DND-41 (cell line): ENCODE results near the gene MSRB3.

Experiments
- ATAC-seq: fragments of 200-7000 bp; cut with Tn5 transposase; 3 replicates; pipeline ENCODE4 v1.9.1; 2021; ENCODE audit warnings: low read depth; ENCODE audit not compliant: insufficient read depth
- DNase-seq: peaks from one replicate; pipeline ENCODE4 v3.0.0-alpha.2; 2020
- H2AFZ ChIP-seq: 2 replicates; pipeline ENCODE4 v1.6.0; 2012; ENCODE audit warnings: low read depth, low read length
- H3K27ac ChIP-seq: 2 replicates; pipeline ENCODE4 v1.5.1; 2012; ENCODE audit warnings: low read length, inconsistent platforms
- H3K27me3 ChIP-seq: fragments of 200-600 bp; sonication (generic); 2 replicates; pipeline ENCODE4 v1.6.0; 2012; ENCODE audit warnings: low read length, mild to moderate bottlenecking, inconsistent platforms; ENCODE audit not compliant: insufficient read depth, poor library complexity
- H3K36me3 ChIP-seq: 2 replicates; pipeline ENCODE4 v1.5.1; 2012; ENCODE audit warnings: low read length, inconsistent platforms; ENCODE audit not compliant: insufficient read depth
- H3K4me1 ChIP-seq: 2 replicates; pipeline ENCODE4 v1.5.1; 2012; ENCODE audit warnings: mild to moderate bottlenecking, low read length; ENCODE audit not compliant: insufficient read depth
- H3K4me2 ChIP-seq: 2 replicates; pipeline ENCODE4 v1.6.0; 2012; ENCODE audit warnings: mild to moderate bottlenecking, moderate library complexity, low read length, inconsistent platforms; ENCODE audit not compliant: insufficient read depth
- H3K4me3 ChIP-seq, 2 experiments: fragments of 200-600 bp in 1 of 2; shearing (Covaris generic) in 1 of 2; 2 replicates each; pipeline ENCODE4 v1.5.1; 2012 to 2016; ENCODE audit warnings: inconsistent platforms in 2 of 2, low read length in 2 of 2, mild to moderate bottlenecking in 2 of 2, low read depth in 1 of 2, moderate library complexity in 1 of 2
- H3K79me2 ChIP-seq: 2 replicates; pipeline ENCODE4 v1.6.0; 2012; ENCODE audit warnings: low read length, inconsistent platforms; ENCODE audit not compliant: insufficient read depth
- H3K9ac ChIP-seq: 2 replicates; pipeline ENCODE4 v1.6.0; 2012; ENCODE audit warnings: low read depth, mild to moderate bottlenecking, inconsistent platforms, low read length, moderate library complexity
- H3K9me3 ChIP-seq: 2 replicates; pipeline ENCODE4 v1.5.1; 2012; ENCODE audit warnings: low read length, moderate library complexity, mild to moderate bottlenecking, inconsistent platforms; ENCODE audit not compliant: insufficient read depth, severe bottlenecking
- H4K20me1 ChIP-seq: 2 replicates; pipeline ENCODE4 v1.6.0; 2012; ENCODE audit warnings: low read length; ENCODE audit not compliant: insufficient read depth
- CTCF ChIP-seq: IDR thresholded peaks from 2 replicates; pipeline ENCODE4 v1.5.1; 2012; ENCODE audit warnings: borderline replicate concordance, low read length, moderate library complexity, mild to moderate bottlenecking; ENCODE audit not compliant: poor library complexity, severe bottlenecking; ENCODE audit errors: extremely low read depth
- EZH2 ChIP-seq: IDR thresholded peaks from 3 replicates; pipeline ENCODE4 v1.6.1; 2012; ENCODE audit warnings: borderline replicate concordance, low read depth, mild to moderate bottlenecking, moderate library complexity, low read length, inconsistent platforms; ENCODE audit not compliant: severe bottlenecking

The MSRB3 gene

DNA sequence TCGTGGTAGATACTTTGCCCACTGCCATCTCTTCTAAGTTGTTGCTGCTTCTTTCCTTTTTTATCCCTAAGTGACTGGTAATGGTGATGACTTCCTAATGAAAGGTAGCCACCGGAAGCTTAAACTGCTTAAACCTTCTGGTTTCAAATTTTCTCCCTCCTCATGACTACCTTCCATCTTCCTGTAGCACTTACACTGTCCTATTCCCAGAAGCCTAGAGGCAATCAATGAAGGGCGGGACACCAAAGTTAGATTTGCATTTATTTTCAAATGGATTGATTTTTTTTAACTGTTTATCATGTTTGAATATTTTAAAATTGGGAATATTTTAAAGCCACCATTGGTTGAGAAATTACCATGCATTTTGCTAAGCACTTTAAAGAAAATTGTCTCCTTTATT lies 64.7 kb downstream of the MSRB3 start:
- H3K9me3 ChIP-seq = no peaks in the 10 kb centered on the region
- no peaks in the 10 kb centered on the region for H3K36me3 ChIP-seq
- no peak overlapping the region for H2AFZ ChIP-seq
- no peak for TF ChIP-seq EZH2
- no peaks in the 10 kb centered on the region for H4K20me1 ChIP-seq
- no peaks in the 10 kb centered on the region for H3K79me2 ChIP-seq
- H3K4me3 ChIP-seq = no peak overlapping the region
- no peaks in the 10 kb centered on the region for H3K27me3 ChIP-seq
- H3K9ac ChIP-seq = no peak overlapping the region
- ATAC-seq (no peak), DNase-seq (no peak)
- H3K4me2 ChIP-seq = no peak overlapping the region
- H3K4me1 ChIP-seq = no peaks in the 10 kb centered on the region
- no peak overlapping the region for H3K27ac ChIP-seq

DNA sequence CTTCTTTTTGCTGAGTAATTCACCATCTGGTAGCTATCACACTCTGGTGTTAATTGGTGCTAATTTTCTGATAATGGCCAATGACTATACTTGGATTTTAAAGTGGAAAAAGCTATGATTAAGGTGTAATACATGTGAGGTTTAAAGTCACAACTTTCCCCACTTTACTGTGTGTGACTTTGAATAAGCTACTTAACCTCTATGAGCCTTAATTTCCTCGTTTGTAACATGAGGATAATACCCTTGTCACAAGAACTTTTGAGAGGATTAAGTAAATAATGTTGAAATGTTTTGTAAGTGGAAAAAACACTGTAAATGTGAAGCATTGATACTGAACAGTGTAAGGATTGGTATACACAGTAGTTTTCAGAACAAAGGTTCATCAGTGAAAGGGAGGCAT lies 65.3 kb downstream of the MSRB3 start:
- no peak overlapping the region for H3K4me3 ChIP-seq
- TF ChIP-seq CTCF = no peak
- TF ChIP-seq EZH2 = no peak

DNA sequence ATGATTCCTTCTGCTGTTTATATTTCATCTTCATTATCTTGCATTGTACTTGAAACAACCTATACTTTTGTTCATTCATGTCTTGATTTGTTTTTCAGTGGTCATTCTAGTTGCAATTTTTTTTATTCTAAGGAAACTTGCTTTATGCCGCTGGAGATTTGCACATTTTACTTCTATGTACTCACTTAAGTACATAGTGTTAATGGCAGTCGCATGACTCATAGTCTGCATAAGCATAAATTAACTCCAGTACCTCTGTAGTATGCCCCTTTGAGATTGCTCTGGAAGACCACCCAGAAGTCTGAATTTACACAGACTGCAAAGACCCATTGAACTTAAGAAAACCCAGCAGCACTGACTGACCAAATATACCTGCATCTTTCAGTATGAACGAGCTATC lies 77.0 kb downstream of the MSRB3 start:
- no peaks in the 10 kb centered on the region for H4K20me1 ChIP-seq
- no peak overlapping the region for H3K9ac ChIP-seq
- no peaks in the 10 kb centered on the region for H3K9me3 ChIP-seq
- no peaks in the 10 kb centered on the region for H3K27me3 ChIP-seq
- TF ChIP-seq EZH2 = no peak
- no peak for TF ChIP-seq CTCF
- ATAC-seq (no peak), DNase-seq (no peak)
- H3K4me1 ChIP-seq = no peaks in the 10 kb centered on the region
- H2AFZ ChIP-seq = no peak overlapping the region
- H3K27ac ChIP-seq = no peak overlapping the region
- no peaks in the 10 kb centered on the region for H3K36me3 ChIP-seq
- no peaks in the 10 kb centered on the region for H3K79me2 ChIP-seq
- no peak overlapping the region for H3K4me3 ChIP-seq
- H3K4me2 ChIP-seq = no peak overlapping the region

More for the DNA sequence above, 65.3 kb downstream of the MSRB3 start:
- H3K36me3 ChIP-seq = no peaks in the 10 kb centered on the region
- H3K79me2 ChIP-seq = no peaks in the 10 kb centered on the region
- no peak overlapping the region for H3K27ac ChIP-seq
- no peaks in the 10 kb centered on the region for H3K9me3 ChIP-seq
- no peaks in the 10 kb centered on the region for H3K4me1 ChIP-seq
- no peak overlapping the region for H3K4me2 ChIP-seq
- no peak for DNase-seq
- H2AFZ ChIP-seq = no peak overlapping the region
- no peak for ATAC-seq
- H3K27me3 ChIP-seq = no peaks in the 10 kb centered on the region
- no peak overlapping the region for H3K9ac ChIP-seq
- no peaks in the 10 kb centered on the region for H4K20me1 ChIP-seq

DNA sequence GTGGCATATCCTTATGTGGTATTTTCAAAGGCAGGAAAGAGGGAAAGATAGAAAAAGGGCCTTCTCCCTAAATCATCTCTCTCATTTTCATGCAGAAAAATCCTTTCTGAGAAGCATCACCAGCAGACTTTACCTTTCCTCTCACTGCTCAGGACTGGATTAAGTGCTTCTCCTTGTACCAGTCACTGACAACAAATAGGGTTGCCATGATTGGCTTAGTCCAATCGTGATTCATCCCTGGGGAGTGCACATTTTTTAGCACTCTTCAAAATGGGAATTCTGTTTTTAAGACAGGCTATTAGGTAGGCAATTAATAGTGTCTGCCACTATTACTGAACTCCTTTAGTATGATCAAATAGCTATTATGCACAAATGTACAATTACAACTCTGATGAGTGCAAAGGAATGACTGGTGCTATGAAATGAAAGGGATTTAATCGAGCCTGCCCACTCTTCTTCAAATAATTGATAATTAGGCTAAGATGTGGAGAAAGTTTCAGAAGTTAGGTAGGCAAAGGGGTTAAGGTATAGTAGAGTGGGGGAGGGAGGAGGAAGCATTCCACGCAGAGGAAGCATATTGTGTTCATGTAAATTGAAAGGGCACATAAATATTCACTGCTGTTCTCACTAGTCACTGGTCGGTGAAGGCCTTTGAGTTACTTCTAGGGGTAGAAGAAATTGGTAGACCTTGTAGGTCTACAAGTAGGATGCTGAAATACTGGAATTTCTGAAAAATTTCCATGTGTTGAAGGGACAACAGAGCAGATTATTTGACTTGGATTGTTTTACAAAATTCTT lies 84.0 kb downstream of the MSRB3 start:
- Histone ChIP-seq H3K9ac (no peak overlapping the region), H2AFZ (no peak overlapping the region), H3K79me2 (no peaks in the 10 kb centered on the region), H3K27ac (no peak overlapping the region), H3K4me1 (no peaks in the 10 kb centered on the region), H3K27me3 (no peaks in the 10 kb centered on the region), H3K4me3 (no peak overlapping the region), H4K20me1 (no peaks in the 10 kb centered on the region), H3K9me3 (no peaks in the 10 kb centered on the region), H3K4me2 (no peak overlapping the region), H3K36me3 (no peaks in the 10 kb centered on the region)
- no peak for ATAC-seq
- DNase-seq = no peak
- no peak for TF ChIP-seq EZH2
- no peak for TF ChIP-seq CTCF
